AML-193 (cell line): ENCODE measurements around the gene DAPK2.

Experiments
- DNase-seq, 2 experiments: peaks; one replicate each; lab custom pipeline; 2025; lab: John Stamatoyannopoulos, UW

The DAPK2 gene

GRCh38 chr15:63893866-63894661 is 152.2 kb downstream of the DAPK2 start:
- no peak for DNase-seq

GRCh38 chr15:63892794-63893441 is 153.4 kb downstream of the DAPK2 start:
- peak; percentile 91 to 93 for DNase-seq

GRCh38 chr15:63891768-63892133 is 154.5 kb downstream of the DAPK2 start:
- no peak for DNase-seq

DNA sequence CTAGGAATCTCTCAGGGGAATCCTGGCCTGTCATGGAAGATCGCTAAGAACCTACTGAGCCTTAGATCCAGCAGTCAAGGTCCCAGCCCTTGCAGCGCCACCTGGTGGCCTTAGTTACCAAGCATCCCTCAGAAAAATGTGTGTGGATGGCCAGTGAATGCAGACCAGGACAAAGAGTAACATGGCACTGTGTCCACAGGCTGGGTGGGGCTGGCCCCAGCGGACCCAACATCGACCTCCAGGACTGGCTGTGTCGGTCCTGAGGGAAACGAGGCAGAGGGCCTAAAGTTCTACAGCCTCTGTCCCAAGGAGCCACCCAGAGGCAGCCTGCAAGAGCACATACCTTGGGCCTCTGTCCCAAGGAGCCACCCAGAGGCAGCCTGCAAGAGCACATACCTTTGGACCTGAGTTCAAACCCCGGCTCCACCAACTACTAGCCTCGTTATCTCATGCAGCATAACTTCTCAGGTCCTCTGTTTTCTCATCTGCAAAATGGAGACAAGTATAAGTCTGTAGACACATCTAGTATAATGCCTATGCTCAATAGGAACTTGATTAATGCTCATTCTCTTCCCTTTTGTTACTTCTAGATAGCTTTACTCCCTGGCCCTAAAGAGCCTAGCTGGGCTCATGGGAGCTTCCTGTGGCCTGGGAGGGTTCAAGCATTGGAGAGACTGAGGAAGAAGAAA is 155.1 kb downstream of the DAPK2 start:
- peak; percentile 31 to 44 for DNase-seq

DNA sequence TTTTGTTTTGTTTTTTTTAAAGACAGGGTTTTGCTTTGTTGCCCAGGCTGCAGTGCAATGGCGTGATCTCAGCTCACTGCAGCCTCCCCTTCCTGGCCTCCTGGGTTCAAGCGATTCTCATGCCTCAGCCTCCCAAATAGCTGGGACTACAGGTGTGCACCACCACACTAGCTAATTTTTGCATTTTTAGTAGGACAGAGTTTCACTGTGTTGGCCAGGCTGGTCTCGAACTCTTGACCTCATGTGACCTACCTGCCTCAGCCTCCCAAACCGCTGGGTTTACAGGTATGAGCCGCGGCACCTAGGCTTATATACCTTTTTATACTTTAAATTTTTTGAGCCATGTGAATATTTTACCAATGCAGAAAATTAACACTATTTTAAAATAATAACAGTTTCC is 155.7 kb downstream of the DAPK2 start:
- DNase-seq, result no peak

DNA sequence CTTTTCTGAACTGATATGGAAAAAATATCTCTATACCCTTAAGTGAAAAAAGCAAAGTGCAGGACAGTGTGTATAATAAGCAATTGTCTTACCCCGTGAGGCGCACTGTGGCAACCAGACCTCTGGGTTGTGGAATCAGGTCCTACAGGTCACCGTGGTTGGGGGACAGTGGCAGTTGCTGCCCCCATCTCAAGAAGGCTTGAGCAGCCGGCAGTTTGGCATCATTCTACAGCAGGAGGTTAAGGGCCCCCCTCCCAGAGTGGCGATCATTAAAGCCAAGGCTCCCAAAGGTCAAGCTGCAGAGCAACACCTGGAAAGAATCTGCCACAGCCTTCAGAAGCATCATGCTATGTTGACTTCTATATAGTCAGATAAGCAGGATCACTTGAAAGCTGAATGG is 156.5 kb downstream of the DAPK2 start:
- no peak for DNase-seq

DNA sequence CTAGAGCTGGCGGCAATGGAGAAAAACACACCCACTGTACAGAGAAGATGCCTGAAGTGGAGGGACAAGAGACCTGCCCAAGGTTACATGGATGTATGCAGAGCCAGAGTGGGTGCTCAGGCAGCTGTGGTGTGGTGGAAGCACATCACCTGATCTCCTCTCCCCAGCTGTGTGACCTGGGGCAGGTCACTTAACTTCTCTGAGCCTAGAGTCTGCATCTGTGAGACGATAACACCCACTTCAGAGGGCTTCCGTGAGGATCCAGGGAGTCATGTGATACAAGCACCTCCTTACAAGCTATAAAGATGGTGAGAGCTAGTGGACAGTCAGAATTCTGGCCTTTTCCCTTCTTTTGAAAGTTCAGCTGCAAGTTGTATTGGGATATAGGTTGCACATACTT is 157.5 kb downstream of the DAPK2 start:
- DNase-seq, result no peak

- no peak for DNase-seq
Measured at GRCh38 chr15:63888146-63888545, 158.1 kb downstream of the DAPK2 start.

GRCh38 chr15:63887630-63888029 is 158.7 kb downstream of the DAPK2 start:
- DNase-seq, result peak; percentile 22 to 32

DNA sequence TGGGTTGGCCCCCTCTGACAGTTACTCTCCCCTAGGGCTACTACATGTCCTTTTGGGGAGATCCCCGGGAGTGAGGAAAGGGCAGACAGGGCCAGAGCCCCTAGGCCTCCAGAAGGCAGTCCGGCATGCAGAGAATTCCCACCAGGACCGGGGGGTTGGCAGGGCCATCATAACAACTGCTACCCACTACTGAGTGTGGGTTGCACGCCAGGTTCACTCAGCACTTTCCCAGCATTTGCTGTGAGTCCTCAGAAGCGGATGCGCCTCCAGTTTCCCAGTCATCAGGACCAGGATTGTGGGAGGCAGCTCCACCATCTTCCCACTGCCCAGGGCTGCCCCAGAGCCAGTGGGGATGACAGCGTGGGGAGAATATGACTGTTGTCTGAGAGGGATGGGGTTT is 161.3 kb downstream of the DAPK2 start:
- no peak for DNase-seq

DNA sequence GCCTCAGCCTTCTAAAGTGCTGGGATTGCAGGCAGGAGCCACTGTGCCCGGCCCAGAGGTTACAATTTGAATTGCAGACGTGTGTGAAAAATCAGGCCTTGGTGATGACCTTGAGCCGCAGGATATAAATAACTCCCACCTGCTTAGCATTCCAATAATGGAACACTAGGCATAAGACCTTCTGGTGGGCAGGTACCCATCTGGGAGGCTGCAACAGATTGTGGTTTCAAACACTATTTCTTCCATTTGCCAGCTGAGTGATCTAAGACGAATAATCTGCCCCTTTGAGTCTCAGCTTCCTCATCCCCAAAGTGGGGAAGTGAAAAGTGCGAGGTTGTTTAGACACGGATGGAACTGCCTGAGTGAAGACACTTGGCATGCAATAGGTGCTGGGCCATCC is 164.9 kb downstream of the DAPK2 start:
- DNase-seq, result no peak

GRCh38 chr15:63880744-63881143 is 165.5 kb downstream of the DAPK2 start:
- DNase-seq, result no peak

DNA sequence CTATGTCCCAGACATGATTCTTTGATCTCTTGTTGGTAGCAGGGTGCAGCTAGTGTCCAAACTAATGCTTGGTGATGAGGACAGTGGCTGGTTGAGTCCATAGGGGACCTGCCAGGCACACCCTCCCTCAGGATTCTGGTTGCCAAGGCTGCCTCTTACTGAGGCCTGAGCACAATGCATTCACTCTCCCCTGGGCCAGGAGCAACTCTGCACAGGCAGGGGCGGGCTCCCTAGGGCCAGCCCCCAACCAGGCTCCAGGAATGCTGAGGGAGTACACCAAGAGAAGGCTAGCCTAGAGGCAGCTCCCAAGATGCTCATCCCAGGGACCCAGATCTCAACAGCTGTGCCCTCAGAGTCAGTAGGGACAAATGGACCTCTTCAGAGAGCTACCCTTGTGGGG is 166.3 kb downstream of the DAPK2 start:
- no peak for DNase-seq

GRCh38 chr15:63879211-63879610 is 167.1 kb downstream of the DAPK2 start:
- DNase-seq, result no peak

DNA sequence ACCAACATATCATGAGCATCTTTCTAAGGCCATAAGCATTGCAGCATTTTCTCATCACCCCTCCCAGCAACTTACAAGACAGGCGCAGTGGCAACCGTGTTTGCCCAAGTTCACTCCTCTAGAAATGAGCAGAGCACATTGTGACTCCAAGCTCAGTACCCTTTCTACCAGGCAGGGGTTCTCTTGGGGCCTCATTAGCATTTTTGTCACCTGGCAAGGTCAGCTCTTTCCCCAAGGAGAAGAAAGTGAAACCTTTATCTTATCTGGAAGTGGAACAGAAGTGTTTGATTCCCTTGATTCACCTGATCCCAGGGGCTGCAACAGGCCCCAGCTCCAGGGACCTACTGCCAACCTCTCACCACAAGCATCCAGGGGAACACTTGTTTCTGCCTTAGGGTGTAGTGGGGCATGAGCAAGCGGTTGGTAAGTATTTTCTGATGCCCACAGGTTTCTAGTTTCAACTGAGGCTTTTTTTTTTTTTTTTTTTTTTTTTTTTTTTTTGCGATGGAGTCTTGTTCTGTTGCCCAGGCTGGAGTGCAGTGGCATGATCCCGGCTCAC is 168.5 kb downstream of the DAPK2 start:
- no peak for DNase-seq

- no peak for DNase-seq
Measured at GRCh38 chr15:63876085-63876662, 170.1 kb downstream of the DAPK2 start.

GRCh38 chr15:63874616-63875015 is 171.7 kb downstream of the DAPK2 start:
- no peak for DNase-seq

DNA sequence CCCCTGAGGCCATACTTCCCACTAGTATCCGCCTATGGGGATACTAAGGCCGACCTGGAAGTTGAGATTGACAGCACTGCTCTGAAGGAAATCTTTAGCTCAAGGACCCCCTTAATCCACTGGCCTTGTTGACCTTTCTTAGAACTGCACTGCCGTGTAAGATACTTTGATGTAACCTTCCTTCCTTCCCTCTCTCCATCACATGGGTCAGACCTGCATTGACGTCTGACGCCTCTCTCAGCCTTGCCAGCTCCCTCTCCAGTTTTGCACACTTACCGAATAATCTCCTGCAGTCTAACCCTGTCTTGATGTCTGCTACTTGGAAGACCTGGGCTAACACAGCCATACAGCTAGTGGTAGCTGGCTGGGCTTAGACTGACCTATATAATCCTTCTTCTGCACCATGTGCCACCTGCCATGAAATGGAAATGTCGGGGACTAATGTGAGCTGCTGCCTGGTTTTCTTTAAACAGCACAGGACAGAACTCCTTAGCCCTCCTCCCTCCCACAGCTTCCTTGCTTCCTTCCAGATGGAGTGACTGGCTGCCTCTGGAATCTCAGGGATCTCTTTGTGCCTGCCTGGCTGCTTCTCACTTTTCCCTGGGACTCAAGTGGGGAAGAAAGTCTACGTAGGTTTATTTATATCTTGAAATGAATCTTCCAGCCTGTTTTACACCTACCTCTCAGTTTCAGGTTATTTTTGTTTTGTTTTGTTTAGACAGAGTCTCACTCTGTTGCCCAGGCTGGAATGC is 173.3 kb downstream of the DAPK2 start:
- no peak for DNase-seq

DNA sequence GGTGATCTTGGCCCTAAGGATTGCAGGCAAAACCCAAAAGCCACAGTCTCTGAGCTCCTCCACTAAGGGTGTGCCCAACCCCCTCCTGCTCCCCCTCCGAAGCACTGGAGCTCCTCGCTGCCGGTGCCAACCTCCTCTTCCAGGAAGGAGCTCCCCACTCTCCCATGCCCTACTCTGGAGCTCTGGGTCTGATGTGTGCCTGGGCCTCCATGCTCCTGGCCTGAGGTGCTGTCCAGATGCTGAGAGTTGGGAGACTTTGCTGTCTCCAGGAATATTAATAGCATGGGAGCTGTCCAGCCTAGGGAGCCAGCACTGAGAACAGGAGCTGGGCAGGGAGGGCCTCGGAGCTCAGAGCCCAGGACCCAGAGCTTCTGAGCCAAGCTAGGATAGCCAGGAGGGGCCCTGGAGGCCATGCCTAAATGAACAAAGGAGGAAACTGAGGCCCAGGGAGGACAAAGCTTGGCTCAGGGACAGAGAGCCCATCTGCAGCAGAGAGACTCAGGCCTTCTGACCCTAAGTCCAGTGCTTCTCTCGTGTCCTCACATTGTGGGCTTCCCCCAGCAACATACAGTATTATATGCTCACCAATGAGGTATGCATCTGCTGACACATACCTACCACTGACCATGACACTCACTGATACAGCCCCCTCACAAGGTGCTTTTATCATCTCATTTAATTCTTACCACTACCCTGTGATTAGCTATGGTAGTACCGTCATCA is 175.6 kb downstream of the DAPK2 start:
- peak; percentile 7 to 15 for DNase-seq

GRCh38 chr15:63870043-63870394 is 176.3 kb downstream of the DAPK2 start:
- peak; percentile 26 to 32 for DNase-seq

DNA sequence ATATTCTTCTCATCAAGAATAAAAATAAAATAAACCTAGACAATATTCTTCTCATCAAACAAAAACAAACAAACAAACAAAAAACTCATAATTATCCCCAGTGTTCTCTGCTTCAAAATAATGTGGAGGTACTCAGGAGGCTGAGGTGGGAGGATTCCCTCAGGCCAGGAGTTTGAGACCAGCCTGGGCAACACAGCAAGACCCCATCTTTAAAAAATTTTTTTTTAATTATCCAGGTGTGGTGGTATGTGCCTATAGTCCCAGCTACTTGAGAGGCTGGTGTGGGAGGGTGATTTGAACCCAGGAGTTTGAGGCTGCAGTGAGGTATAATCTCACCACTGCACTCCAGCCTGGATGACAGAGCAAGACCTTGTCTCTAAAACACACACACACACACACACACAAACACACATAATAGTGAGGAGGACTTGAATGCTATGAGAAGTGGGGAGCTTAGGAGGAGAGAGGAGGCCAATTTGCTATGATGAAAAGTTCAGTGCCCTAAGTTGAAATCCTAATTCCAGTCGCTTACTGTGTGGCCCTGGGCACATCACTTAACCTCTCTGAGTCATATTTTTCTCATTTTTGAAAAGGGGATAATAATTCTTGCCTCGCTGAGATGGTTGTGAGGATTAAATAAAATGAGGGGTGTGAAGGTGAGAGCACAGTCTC is 176.8 kb downstream of the DAPK2 start:
- no peak for DNase-seq
